NCI-H1092 treated with DMSO at 0.1 percent for 48 hours (cell line): ENCODE measurements around the gene FAM186B.
"Not testable (repeated sequence)": the region's sequence is repeated elsewhere in the genome, so short reads cannot be mapped to it uniquely, and the experiment has no call there.

Experiments
- DNase-seq: peaks from one replicate; lab custom pipeline; 2025; lab: John Stamatoyannopoulos, UW

The FAM186B gene

GRCh38 chr12:49633703-49634345 is 28.4 kb upstream of the FAM186B start:
- no peak for DNase-seq

DNA sequence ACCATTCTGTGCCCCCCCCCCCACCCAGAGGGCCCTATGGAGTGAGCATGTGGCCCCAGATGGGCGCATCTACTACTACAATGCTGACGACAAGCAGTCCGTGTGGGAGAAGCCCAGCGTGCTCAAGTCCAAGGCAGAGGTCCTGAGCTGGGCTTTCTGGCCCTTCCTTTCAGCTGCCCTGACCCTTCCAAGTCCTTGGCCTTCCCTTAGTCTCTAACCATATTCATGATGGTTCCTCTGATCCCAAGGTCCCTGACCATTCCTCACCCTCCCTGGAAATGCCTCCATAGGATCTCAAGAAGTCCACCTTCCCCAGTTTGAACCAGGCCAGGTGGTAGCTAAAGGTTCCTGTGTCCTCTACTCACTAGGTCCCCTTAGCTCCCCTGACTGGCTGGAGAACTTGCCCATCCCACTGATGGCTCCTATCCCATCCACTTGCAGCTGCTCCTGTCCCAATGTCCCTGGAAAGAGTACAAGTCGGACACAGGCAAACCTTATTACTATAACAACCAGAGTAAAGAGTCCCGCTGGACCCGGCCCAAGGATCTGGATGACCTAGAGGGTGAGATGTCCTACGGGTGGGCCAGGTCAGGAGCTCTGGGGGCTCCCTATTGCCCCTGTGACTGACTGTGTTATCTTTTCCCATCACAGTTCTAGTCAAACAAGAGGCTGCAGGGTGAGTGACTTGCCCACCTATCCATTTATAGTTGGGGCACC is 27.7 kb upstream of the FAM186B start:
- DNase-seq = no peak

DNA sequence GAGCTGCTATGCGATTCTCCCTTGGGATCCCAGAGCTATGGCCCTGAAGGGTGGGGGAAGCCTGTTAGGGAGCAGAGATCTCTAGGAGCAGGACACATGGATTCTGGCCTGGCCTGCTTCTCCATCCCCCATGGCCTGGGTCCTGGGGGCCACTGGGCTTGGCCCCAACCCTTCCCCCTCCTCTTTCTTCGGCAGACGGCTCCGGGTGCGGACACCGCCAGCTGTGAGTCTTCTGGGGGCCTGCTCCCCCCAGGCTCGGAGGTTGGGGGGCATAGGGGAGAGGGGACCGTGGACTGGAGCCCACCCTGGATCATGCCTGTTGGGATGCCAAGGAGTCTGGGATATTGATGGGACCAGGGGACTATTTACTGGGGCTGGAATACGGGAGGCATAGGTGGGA is 27.0 kb upstream of the FAM186B start:
- no peak for DNase-seq

DNA sequence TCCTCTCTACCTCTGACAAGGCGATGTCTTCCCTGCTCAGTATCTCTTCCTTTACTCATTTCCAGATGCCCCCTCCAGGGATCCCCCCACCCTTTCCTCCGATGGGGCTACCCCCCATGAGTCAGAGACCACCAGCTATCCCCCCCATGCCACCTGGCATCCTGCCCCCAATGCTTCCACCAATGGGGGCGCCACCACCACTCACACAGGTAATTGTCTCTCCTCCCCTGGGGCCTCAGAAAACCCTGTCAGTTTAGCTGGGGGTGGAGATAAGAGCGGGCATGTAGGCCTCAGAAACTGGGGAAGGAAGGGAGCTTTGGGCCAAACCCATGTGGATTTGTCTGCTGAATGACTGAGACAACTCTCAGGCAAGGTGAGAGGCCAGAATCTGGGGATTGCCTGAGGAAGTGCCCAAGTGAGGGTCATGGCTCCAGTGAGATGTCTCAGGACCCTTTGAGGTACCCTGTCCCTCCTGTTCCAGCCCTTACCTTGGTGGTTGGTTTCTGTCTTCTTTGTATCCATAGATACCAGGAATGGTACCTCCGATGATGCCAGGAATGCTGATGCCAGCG is 26.0 kb upstream of the FAM186B start:
- DNase-seq = no peak

DNA sequence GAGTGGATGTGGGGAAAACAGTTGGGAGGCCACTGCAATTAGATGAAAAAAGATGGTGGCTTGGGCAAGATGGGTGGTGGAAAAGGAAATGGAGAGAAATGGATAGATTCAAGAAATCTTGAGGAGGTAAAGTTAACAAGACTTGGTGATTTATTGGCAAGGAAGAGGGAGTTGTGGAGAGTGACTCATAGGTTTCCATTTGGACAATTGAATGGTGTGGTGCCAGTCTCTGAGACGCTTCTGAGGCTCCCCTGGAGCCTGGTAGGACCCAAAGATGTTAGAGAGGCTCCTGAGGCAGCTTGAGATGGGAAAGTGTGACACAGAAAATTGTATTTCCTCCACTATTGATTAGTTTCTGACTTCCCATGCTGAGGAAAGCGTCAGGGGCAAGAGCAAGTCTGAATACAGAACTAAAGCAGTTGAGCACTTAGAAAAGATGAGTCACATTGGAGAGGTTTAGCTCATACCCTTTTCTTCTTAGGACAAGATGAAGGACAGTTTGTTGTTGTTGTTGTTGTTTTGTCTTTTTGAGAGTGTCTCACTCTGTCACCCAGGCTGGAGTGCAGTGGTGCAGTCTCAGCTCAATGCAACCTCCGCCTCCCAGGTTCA is 22.4 kb upstream of the FAM186B start:
- no peak for DNase-seq

GRCh38 chr12:49626836-49627235 is 21.4 kb upstream of the FAM186B start:
- no peak for DNase-seq

GRCh38 chr12:49626169-49626835 is 20.9 kb upstream of the FAM186B start:
- DNase-seq = no peak

DNA sequence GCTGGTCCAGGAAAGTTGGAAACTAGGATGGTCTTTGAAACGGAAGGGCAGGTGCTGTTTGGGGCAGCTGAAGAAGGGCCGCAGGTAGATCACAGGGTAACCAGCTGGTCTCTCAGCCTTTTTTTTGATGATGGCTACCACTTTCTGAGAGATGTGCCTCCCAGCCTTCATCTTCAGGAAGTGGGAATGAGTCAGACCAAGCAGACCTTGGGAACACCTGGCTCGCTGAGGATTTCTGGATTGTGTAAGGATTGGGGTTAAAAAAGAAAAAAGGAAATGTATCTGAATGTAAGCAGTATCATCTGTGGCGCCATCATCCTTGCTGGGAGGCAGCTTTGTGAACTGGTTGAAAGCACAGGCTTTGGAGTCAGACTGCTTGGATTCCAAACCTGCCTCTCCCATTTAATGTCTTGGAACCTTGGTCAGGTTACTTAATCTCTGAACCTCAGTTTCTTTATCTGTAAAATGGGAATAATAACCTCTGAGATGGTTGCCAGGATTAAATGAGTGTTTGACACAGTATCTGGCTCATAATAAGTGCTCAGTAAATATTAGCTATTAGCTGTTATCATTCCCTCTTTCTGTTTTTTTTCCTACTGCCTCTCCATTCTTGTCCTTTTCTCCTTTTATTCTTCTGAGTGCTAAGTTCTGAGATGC is 19.6 kb upstream of the FAM186B start:
- no peak for DNase-seq

DNA sequence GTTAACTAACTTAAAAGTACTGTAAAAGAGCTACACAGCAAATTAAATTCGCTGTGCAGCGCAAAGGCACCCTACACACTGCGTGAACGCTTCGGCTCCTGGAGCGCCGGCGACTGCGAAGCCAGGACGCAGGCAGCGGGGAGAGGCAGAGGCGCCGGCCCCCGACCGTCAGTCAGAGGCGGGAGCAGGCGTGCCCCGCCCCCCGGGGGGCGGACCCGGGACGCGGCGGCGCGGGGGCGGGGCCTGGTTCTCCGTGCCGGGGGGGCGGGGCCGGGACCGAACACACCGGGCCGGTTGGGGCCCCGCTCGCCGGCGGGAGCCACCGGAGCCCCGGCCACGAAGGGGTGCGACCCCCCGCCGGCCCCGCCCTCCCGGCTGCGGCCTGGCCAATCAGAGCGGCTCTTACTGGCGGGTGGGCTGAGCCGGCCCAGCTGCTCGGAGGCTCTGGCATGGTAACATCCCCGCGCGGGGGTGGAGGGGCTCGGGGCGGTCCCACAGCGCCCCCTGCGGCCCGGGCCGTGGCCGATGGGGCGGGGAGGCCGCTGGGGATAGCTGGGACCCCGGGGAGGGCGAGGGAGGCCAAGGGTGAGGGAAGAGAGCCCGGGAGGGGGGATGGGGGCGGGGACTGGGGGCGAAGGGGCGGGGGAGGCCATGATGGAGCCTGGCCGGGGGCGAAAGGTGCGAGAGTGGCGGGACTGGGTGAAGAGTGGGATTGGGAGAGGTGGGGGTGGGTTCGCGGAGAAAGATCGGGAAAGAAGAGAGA is 17.9 kb upstream of the FAM186B start, which contains the start of gene PRPF40B:
PRPF40B (plus strand) TSS at position 420 of the 763 bp plus-strand sequence; CDS start at position 450, 30 bp downstream.
- peak; percentile 68 for DNase-seq

- peak; percentile 48 for DNase-seq
Measured at GRCh38 chr12:49622501-49623141, 17.2 kb upstream of the FAM186B start.

- DNase-seq = no peak
Measured at GRCh38 chr12:49621651-49622500, 16.4 kb upstream of the FAM186B start.

- no peak for DNase-seq
Measured at GRCh38 chr12:49619286-49619685, 13.8 kb upstream of the FAM186B start.

GRCh38 chr12:49618576-49618975 is 13.1 kb upstream of the FAM186B start:
- DNase-seq = no peak

GRCh38 chr12:49616533-49617219 is 11.2 kb upstream of the FAM186B start:
- DNase-seq = no peak

DNA sequence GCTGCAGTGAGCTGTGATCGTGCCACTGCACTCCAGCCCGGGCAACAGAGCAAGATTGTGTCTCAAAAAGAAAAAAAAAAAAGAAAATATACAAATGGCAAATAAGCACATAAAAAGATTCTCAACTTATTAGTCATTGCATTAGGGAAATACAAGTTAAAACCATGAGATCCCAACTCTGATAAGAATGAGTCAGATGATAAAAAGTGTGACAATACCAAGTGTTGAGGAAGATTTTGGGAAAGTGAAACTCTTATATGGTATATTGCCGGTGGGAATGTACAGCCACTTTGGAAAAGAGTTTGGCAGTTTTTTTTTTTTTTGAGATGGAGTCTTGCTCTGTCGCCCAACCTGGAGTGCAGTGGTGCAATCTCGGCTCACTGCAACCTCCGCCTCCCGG is 10.3 kb upstream of the FAM186B start:
- DNase-seq = no peak

GRCh38 chr12:49612210-49612609 is 6.8 kb upstream of the FAM186B start:
- no peak for DNase-seq

GRCh38 chr12:49610785-49611184 is 5.3 kb upstream of the FAM186B start:
- not testable (repeated sequence) for DNase-seq

DNA sequence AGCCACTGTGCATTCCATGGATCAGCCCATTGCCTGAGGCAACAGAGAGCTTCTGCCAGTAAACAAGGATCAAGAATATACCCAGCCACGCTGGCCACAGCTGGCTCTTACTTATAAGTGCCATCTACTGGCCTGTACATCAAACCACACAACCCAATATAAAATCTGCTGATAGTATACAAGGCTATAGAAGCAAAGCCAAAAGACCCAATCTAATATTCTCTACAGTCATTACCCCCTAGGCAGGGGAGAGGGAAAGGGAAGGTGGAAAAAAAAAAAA is 4.4 kb upstream of the FAM186B start:
- no peak for DNase-seq
